ENCODE measurements around the gene FIBCD1.

FIBCD1 gene

DNA sequence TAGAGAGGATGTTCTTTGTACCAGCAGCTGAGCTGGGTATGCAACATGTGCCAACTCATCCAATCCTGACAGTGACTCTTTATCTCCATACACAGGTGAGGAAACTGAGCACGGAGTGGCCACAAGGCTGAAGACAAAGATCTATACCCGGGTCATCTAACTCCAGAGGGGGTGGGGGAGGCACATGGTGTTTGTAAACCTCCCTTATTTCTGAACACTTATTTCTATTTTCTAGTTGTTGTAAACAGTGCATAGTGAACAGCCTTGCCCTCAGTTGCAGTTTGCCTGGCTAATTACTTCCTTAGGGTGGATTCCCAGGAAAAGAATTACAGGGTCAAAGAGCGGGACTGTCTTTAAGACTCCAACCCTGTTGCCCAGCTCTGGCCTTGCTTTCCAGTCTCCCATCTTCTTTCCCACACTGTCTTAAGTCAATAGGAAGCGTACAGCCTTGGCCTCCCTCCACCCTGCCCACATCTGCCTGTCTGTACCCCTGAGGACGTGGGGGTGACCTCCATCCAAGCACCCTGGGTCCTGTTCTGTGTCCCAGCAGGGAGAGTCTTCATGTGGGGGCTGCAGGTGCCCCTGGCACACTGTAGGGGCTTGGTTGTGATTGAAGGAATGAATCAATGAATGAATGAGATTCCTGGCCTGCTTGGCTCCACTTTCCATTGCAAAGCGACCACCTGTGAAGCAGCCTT is 13.2 kb upstream of the FIBCD1 start:
- no peak for DNase-seq

DNA sequence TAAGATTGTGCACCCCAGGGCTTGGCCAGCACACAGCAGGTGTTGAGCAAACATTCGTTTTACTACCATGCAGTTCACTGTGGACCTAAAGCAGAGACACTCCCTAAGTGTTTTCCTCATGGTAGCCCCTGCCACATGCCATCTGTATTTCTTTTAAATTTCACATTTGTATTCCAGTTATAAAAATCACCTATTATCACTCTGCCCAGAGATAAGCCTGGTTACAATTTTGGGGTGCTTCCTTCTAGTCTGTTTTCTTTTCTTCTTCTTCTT is 10.9 kb upstream of the FIBCD1 start:
- DNase-seq: no peak

- no peak for DNase-seq
Observed at GRCh38 chr9:130949188-130950038, 10.4 kb upstream of the FIBCD1 start.

- no peak for DNase-seq
Observed at GRCh38 chr9:130948266-130948665, 9.2 kb upstream of the FIBCD1 start.

DNA sequence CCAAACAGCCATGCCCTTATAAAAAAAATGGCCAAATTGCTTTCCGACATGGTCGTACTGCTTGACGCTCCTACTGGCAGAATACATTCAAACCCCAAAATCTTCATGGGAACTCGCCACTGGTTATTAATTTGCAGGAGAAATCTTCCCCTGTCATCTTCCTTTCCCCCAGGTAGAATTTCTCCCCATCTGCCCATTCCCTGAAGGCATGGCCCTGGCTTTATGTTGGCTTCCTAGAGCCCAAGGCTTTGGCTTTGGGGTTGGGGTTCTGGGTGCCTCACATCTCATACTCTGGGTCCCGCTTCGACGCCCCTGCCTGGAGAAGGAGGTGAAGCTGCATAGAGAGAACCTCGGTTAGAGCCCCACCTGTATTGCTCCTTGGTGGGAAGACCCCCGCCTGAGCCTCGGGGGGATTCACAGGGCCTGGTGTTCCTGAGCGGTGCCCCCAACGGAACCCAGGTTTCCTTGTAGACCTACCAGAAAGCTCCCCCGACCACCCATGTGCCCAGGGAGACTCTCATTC is 8.6 kb upstream of the FIBCD1 start:
- no peak for DNase-seq

DNA sequence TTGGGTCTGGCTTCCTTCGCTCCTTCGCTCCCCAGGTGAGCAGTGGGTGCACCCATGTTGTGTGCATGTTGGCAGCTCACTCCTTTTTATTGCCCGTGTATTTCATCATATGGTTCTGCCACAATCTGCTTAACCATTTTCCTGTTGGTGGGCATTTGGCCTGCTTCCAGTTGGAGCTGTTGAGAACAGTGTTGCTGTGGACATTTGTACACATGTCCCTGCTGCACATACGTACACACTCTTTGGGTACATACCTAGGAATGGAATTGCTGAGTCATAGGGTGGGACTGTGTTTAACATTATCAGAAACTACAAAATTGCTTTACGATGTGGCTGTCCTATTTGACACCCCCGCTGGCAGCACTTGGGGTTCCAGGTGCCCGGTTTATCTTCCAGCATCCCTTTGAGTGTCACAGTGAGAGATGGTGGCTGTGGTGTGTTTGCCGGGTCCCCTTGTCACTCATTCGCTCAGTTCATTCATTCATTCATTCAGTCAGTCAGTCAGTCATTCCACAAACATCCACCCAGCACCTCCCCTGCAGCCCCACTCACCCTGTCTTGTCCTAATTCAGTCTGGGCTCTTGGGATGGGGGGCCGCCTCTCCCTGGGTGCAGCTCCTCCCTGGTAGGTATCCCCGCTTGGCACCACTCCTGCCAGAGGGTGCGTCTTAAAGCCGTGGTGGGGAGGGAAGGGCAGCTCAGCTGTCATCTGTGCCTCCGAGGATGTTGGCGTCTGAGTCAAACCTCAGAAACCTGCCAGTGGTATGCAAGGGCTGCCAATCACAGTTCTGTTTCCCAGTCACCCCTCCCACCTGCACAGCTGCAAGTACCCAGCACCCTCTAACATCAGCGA is 7.9 kb upstream of the FIBCD1 start:
- DNase-seq: no peak

DNA sequence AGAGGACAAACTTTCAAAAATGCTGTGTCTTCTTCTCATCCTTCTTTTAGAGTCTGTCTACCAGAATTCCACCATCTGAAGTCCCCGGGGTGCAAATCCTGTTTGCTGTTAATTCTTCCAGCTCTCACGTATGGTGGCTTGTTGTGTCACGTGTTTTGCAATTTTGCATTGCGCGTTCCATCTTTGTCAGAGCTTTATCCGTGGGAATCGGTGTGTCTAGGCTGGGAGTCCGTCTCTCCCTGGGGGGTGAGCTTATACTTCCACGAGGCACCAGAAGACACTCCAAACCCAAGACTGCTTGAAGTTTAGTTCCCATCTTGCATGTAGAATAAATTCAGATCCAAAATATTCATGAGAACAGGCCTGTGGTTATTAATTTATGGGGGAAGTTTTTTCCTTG is 6.1 kb upstream of the FIBCD1 start:
- no peak for DNase-seq

- DNase-seq: no peak
Observed at GRCh38 chr9:130944510-130945058, 5.5 kb upstream of the FIBCD1 start.

DNA sequence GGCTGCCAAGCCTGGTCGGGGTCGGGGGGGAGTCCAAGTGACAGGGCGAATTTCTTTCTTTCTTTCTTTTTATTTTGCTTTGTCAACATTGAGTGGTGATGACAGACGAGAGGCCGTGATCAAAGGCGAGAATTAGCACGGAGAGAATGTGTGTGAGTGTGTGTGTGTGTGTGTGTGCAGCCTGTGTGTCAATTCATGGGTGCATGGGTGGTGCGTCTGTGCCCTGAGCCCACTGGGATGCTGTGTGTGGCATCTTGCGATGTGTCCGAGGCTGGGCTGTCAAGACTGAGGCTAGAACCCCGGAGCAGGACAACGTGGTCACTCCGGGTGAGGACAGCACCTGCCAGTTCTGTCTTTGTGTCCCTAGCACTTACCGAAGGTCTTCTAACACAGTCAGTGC is 4.7 kb upstream of the FIBCD1 start:
- no peak for DNase-seq

DNA sequence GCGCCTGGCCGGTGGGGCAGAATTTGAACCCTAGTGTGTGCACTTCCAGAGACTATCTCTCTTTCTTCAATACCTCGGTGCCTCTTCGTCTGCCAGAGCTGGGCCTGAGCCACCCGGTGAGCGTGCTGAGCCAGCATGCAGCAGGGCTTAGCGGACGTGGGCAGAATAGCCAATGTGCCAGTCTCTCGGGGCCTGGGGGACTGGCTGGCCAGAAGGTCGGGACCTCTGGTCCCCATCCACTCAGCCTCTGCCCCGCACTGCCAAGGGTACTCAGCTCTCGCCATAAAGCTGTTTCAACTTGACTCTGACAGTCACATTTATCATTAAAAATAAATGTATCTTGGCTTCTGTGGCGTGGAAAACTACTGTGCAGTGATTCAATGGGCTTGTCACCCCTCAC is 4.2 kb upstream of the FIBCD1 start:
- DNase-seq: no peak

GRCh38 chr9:130942679-130943078 is 3.6 kb upstream of the FIBCD1 start:
- no peak for DNase-seq

DNA sequence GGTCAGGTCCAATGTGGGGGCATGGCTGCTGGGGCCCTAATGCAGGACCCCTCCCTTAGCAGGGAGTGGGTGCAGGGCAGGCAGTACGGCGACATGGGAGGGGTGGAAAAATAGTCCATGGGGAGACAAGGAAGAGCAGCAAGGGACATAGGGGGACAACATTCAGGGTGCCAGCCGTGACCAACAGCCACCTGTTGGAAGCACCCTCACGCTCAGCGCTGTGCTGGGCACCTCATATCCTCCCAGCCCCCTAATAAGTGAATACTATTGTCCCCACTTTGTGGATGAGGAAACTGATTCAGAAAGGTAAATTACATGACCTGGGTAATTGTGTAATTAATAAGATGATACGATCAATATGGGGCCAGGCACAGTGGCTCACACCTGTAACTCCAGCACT is 3.0 kb upstream of the FIBCD1 start:
- no peak for DNase-seq

DNA sequence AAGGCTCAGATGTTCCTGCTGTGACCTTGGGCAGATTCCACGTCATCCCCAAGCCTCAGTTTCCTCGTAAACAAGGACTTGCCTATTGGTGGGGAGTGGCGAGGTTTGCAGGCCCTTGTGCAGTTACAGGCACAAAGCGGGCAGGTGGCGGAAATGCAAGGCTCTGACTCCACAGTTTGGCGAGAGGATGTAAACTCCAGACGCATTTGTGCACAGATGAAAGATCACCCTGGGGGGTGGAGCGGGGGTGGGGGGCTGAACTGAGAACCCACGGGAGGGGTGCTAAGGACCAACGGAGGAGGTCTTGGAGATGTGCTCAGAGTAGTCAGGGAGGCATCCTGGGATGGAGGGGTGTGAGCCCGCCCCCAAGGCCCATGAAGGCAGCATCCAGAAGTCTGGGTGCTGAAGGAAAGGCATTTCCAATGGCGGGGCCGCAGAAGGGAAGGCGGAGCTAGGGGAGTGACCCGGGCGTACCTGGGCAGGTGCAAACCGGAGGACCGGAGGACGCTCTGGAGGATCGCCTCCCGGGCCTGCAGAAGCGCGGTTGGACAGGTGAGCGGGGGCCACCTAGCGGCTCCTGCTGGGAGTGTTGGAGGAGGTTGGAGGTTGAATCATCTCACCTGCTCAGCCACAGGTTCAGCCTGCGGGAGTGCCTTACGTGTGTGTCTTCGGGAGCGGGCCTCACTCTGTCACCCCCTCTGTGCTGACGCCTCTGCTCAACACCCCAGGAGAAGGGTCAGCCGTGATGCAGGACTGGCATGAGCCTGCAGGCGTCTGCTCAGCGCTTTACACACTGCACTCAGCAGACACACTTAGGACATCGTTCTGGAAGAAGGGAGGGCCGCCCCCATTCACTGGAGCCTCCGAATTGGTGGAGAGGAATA is 1.9 kb upstream of the FIBCD1 start:
- DNase-seq: peak; percentile 64

DNA sequence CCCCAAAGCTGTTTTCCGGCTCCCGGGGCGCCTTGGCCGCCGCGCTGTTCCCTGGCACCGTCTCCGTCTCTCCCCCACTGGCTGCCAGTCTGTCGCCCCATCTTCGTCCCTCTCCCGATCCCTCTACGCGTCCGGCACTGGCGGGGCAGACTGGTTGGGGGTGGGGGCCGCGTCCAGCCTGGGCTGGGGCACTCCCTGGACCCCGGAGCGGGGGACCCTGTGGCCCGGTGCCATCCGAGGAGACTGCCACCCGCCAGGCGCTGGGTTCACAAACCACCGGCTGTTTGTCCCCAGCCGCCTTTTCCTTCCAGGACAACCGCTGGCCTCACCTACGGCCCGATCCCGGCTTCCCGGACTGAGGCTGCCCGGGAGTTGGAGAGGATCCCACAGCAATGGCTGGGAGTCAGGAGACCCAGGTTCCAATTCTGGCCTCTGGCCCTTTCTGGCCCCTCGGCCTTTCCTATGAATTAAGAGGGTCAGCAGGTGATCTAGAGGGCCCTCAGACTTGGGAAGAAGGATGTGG is 1.0 kb upstream of the FIBCD1 start:
- DNase-seq: no peak

DNA sequence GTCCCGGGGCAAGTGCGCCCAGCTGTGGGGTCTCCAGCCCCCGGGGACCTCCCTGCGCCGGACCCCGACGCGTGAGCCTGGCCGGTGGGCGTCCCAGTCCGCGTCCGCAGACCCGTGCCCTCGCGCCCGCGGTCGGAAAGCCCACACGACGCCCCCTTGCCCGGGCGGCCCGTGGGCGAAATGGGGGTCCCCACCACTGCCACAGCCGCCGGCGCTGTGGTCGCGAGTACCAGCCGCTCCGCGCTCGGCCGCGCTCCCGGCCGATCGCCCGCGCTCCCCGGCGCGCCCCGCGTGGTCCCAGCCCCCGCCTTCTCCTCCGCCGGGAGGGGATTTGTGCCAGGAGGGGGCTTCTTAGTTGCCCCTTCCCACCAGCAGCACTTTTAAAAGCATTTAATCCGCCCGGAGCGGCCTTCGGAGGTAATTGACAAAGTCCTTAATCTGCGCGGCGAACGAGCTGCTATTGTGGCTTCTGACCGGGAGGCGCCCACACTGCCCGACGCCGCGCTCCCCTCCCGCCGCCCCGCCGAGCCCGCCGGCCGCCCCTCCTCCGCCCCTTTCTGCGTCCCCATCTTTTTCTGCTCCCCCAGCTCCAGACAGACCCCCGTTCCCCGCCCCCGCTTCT is 469 bp upstream of the FIBCD1 start:
- DNase-seq: no peak

GRCh38 chr9:130938184-130938651 is 829 bp downstream of the FIBCD1 start:
- DNase-seq: no peak

DNA sequence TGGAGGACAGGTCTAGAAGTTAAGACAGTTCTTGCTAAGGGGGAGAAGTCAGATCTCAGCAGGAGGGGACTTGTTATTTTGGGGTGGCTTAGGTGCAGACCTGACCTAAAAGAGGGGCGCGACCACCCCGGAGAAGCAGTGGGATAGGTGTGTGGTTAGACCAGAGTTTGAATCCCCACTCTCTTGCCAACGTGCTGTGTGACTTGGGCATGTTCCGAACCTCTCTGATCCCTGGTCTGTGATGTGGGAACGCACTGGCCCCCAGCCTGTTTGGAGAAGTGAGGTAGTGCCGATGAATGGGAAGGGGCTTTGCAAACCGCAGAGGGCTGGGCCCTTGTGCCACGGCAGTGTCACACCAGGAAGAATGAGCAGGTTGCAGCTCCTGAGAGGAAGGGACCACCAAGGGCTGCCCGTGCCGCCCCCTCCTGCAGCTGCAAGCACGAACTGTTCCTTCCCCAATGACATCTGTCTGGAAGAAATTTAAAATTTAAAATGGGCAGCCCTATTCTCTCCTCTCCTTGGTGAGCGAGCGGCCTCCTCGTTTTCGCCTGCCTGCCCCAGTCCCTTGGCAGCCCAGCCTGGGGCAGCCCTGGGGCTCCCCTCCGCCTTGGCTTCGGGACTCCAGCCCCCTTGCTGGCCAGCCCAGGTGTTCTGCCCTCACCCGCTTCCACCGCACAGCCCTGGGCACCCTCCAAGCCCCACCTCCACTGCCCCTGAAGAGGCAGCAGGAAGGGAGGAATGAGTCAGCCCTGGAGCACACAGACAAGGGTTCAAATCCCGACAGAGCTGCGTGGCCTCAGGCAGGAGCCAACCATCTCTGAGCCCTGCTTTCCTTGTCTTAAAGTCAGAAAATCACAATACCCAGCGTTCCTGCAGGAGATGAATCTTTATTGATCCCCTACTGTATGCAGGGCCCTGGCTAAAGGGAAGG is 1.6 kb downstream of the FIBCD1 start:
- DNase-seq: no peak

DNA sequence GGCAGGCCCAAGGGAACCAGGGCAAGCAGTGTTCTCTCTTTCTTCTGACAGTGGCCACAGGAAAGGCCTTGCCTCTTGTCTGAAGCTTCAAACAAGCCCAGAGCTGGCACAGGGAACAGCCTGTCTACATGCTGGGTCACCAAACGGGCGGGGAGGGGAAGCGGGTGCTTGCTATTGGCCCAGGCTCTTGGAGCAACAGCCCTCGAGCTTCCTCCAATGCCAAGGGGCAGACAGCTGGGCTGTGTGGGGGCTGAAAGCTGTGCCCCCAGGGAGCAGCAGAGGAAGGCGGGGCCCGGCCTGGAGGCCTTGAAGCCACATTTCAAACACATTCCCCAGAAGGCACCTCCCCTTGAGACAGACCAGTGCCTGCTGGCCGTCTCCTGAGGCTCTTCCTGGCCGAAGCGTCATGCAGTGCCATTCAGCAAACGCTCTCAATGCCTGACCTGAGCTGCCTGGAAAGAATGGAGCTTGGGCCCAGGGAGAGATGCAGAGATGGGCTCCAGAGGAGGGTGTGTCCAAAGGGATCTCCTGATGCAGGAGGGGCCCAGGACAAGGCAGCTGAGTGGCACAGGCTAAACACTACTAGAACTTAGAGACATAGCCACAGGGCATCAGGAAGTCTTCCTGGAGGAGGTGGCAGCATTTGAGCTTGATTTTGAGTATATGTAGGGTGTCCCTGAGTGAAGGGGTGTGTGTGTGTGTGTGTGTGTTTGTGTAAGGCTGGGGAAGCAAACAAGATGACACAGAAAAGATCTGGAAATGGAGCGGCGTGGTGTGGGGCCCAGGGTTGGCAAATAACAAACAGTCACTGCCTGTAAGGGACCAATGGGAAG is 2.5 kb downstream of the FIBCD1 start:
- peak; percentile 49 for DNase-seq

DNA sequence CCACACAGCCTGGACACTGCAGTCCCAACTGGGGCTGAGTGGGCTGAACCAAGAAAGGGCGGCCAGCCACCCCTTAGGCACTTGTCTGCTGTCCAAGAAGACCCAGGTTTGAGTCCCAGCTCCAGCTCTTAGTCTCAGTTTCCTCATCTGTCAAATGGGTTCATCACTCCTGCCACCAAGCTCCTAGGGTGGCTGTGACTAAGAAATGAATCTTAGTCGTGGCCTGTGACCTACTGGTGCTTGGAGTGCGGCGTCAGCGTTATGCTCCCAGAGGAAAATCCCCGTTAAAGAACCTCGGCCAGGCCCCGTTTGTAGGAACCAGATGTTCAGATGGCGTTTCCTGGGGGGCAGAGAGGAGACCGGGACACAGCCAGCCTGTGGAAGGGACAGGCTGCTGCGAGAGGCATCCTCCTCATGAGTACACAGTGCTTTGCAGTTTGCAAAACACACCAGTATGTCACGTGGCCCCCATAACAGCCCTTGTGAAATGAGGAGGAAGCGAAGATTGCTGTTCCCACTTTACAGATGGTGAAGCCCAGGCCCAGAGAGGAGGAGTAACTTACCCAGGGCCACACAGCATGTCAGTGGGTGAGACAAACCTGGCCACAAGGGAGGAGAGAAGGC is 3.3 kb downstream of the FIBCD1 start:
- no peak for DNase-seq

All from femur (tissue), 1 donor.